GM18867 (cell line): ENCODE data around the gene PTPRG.
"Not testable (repeated sequence)": the region's sequence is repeated elsewhere in the genome, so short reads cannot be mapped to it uniquely, and the experiment has no call there.

Source experiments
- ATAC-seq: cut with Tn5 transposase; IDR thresholded peaks from one replicate; pipeline ENCODE4 v1.9.1; 2021; ENCODE audit warnings: mild to moderate bottlenecking, moderate library complexity; ENCODE audit not compliant: unreplicated experiment

PTPRG gene

DNA sequence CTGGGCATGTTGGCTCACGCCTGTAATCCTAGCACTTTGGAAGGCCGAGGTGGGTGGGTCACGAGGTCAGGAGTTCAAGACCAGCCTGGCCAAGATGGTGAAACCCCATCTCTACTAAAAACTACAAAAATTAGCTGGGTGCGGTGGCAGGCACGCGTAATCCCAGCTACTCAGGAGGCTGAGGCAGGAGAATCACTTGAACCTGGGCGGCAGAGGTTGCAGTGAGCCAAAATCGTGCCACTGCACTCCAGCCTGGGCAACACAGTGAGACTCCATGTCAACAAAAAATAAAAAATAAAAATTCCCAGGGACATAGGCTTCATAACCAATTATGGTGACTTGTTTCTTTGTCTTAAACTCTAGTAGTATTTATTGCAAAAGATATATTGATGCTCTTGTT lies 155.3 kb downstream of the PTPRG start:
- not testable (repeated sequence) for ATAC-seq

GRCh38 chr3:61718565-61718964 lies 157.2 kb downstream of the PTPRG start:
- no peak for ATAC-seq

- ATAC-seq, result no peak
These were observed 158.1 kb downstream of the PTPRG start for GRCh38 chr3:61719278-61719977.

- ATAC-seq, result no peak
These were observed 161.7 kb downstream of the PTPRG start for GRCh38 chr3:61723038-61723437.

GRCh38 chr3:61724183-61724582 lies 162.8 kb downstream of the PTPRG start:
- ATAC-seq, result peak; percentile 66

GRCh38 chr3:61724801-61725200 lies 163.4 kb downstream of the PTPRG start:
- ATAC-seq, result peak; percentile 20

GRCh38 chr3:61725851-61726333 lies 164.5 kb downstream of the PTPRG start:
- ATAC-seq, result no peak

DNA sequence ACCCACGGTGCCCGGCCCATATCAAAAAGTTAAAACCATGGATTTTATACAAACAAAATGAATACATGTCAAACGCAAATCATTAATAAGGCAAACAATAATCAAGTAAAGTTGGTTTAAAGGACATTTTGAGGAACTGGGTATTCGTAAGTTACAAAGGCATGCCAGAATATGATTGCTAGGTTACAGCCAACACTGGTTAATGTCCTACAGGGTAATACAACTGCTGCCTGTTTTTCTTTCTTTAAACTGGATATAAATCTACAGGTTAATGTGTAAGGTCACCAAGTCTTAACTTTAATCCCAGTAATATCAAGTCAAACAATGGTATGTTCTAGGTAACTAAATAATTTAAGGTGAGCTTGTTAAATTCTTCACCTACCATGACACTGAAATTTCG lies 166.1 kb downstream of the PTPRG start:
- no peak for ATAC-seq

- ATAC-seq, result no peak
These were observed 167.8 kb downstream of the PTPRG start for GRCh38 chr3:61729038-61729634.

DNA sequence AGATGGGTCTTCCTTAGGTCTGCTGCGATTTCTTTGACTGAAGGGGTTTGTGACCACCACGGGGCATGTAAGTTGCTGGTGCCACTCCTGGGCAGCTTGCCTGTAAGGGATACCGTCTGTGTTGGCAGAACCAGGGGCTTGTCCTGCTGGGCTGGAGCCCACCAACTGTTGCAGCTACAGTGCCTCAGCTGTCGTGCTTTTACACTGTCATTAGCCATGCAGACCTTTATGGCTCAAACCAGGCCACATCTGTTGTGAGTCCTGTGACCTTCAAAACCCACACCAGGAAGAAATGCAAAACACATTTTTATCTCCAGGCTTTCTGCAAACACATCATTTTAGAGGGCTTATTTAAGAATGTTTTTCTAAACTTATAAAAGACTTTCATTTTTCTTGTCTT lies 168.7 kb downstream of the PTPRG start:
- ATAC-seq, result no peak

- ATAC-seq, result no peak
These were observed 169.3 kb downstream of the PTPRG start for GRCh38 chr3:61730577-61731231.

DNA sequence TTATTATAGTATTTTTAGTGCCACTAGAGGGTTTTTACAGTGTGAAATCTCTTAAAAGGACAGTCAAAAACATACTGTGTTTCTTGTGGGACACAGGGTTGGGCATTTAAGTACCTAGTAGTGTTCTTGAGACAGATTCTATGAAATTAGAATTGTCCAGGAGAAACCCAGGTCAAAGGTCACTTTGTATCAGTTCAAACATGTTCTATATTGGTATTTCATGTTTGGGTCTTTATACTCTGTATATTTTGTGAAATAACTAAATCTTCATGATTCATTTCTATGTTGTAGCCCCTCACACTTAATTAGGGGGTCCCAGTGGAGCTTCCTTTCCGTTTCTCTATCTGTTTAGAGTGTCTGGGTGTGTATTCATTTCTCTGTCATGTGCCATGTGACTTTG lies 171.6 kb downstream of the PTPRG start:
- ATAC-seq, result no peak

DNA sequence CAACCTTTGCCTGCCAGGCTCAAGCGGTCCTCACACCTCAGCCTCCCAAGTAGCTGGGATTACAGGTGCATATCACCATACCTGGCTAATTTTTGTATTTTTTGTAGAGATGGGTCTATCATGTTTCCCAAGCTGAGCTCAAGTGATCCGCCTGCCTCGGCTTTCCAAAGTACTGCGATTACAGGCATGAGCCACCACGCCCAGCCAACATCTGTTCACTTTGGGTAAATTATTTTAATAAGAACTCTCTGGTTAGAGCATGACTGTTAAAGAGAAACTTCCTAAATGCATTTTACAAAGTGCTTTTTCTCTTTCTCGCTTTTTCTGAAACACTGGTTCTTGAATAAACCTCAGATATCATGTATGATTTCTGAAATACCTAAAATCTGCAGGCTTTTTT lies 172.5 kb downstream of the PTPRG start:
- ATAC-seq, result no peak

DNA sequence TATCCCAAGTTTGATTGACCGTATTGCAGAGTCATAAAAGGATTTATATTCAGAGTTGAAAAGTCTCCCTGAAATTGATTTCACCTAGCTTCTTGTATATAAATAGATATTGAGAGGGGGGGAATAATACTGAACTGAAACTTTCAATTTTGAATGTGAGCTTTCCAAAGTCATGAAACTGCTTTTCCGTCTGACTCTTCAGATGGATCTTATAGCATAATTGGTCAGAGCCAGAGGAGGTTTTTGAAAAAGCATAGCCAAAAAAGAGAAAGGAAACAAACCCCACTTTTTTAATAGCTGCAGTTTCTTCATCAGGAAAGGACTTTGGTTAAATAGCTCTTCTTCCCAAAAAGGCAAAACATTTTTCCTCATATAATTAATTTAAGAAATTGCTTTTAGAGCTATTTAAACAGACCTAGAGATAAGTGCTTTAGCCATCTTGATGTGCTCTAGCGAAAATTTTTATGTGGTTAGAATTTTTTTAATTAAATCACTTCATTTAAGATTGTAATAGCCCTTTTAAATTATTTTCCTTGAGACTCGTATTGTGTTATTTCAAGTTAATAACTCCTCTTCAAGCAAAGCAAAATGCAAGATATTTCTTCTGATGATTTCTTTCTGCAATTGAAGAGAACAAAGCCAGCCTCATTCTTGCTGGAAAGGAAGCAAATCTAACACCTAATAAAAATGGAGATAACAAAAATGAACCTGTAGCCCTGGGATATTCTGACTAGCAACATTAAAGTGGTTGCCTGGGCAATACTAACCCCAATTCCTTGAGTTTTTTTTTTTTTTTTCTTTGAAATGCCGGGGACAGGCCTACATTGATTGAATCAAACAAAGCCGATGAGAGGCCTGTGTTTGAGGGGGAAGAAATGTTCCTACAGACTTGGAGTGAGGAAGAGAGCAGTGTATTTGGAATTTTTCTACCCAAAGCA lies 173.6 kb downstream of the PTPRG start:
- ATAC-seq, result no peak

- no peak for ATAC-seq
These were observed 175.1 kb downstream of the PTPRG start for GRCh38 chr3:61736506-61736905.

DNA sequence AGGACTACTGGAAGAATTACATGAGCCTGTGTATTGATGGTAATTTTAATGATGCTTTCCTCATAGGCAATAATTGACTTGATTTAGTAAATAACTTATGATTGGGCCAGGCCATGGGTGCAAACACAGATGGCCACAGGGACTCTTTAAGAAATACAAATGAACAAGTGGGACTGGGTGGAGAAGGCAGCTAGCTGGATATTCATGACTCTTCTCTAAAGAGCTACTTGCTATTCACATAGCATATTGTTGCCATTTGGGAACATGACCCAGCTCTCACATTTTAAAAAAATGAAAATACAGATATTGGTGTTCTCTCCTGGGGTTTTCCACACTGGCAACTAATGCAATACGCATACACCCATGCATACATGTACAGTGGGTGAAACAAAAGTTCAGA lies 178.3 kb downstream of the PTPRG start:
- no peak for ATAC-seq

- no peak for ATAC-seq
These were observed 179.1 kb downstream of the PTPRG start for GRCh38 chr3:61740494-61740893.

DNA sequence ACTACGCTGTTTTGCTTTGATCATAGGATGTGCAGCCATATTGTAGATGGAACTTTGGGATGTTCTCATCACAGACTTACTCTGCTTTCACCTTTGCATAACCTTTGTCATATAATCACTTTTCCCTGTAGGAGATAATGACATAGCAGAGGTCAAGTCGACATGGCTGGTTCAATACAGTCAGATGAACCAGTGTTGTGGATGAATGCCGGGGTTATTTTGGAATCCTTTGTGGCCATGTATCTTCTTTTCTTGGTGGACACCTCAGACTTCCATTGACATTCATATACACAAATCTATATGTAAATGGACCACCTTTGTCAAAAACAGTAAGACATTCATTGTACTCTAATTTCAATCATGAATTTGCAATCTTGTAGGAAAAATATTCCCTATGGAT lies 180.2 kb downstream of the PTPRG start:
- ATAC-seq, result no peak

DNA sequence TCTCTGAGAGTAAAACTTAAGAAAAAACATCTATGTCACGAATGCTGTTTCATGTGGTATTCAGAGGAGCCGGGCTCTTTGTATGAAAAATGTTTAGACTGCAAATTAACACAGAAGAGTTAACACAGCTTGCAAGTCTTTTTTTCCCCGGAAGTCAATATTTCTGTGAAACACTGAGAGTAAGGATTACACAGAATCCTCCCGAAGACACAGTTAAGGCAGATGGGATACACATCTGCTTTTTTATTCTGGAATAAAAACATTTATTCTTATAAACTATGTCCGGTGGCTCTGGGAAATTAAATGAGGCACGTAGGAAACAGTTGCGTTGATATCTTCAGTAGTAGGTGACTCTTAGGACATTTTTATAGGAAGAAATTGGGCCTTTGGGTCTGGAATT lies 180.6 kb downstream of the PTPRG start:
- no peak for ATAC-seq

- no peak for ATAC-seq
These were observed 181.7 kb downstream of the PTPRG start for GRCh38 chr3:61743067-61743466.

DNA sequence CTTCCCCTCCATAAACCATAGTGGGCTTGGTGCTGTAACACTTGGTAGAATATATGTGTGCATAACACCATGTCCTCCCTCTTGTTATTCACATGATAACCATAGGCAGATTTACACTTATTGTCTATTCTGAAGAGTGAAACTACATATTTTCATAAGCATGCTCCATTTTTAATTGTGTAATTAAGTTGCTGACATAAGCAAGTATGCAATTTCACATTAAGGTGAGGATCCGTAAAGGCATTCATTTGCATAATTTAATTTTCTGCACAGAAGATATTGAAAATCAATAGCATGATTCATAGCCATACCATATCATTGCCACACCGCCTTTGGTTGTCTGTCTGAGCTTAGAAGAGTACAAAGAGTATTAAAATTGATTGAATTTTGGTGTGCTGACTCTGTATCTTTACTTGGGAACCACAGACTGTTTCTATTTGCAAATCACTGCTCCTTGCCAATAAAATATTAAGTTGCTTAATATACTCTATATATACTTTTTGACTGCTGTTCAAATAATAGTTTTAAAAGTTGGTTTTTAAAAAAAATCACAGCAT lies 182.4 kb downstream of the PTPRG start:
- no peak for ATAC-seq
